ENCODE measurements around the gene RWDD1. TPM values are rescaled to one million over a fixed set of nuclear protein-coding genes. Genes with fewer than 3 reads are reported as not detected.

The RWDD1 gene
- 10 to 100 TPM; 52.2 to 52.5 TPM for total RNA-seq

GRCh38 chr6:116570856-116571682, at the start of gene RWDD1:
TSS of gene RWDD1 (plus strand) at chr6:116571504. CDS start at chr6:116571583, 79 bp downstream.
- peak; percentile 99 for DNase-seq
- no peaks in the 10 kb centered on the region for H3K9me3 Mint-ChIP-seq
- H3K4me3 Mint-ChIP-seq: peak within 1 kb of the TSS; percentile 94
- peak within 1 kb of the TSS; percentile 93 for H3K27ac Mint-ChIP-seq
- no peaks in the 10 kb centered on the region for H3K27me3 Mint-ChIP-seq
- peaks cover 11% of the 10 kb centered on the region for H3K36me3 Mint-ChIP-seq
- peaks cover 34% of the 10 kb centered on the region for H3K4me1 Mint-ChIP-seq

GRCh38 chr6:116522896-116523295, 48.4 kb upstream of the RWDD1 start:
- Mint-ChIP-seq H3K9me3 (no peaks in the 10 kb centered on the region), H3K27ac (no peak overlapping the region), H3K4me3 (no peak overlapping the region), H3K27me3 (peaks cover 5% of the 10 kb centered on the region), H3K4me1 (no peaks in the 10 kb centered on the region), H3K36me3 (no peaks in the 10 kb centered on the region)
- DNase-seq: no peak

- Mint-ChIP-seq H3K9me3 (no peaks in the 10 kb centered on the region), H3K36me3 (no peaks in the 10 kb centered on the region), H3K27me3 (peaks cover 5% of the 10 kb centered on the region), H3K27ac (no peak overlapping the region), H3K4me1 (no peaks in the 10 kb centered on the region), H3K4me3 (no peak overlapping the region)
- no peak for DNase-seq
Observed at GRCh38 chr6:116524236-116524635, 47.1 kb upstream of the RWDD1 start.

- peaks cover 16% of the 10 kb centered on the region for H3K27me3 Mint-ChIP-seq
- no peak overlapping the region for H3K4me3 Mint-ChIP-seq
- H3K9me3 Mint-ChIP-seq: no peaks in the 10 kb centered on the region
- no peak for DNase-seq
- no peak overlapping the region for H3K27ac Mint-ChIP-seq
- H3K36me3 Mint-ChIP-seq: no peaks in the 10 kb centered on the region
- no peaks in the 10 kb centered on the region for H3K4me1 Mint-ChIP-seq
Observed at GRCh38 chr6:116528133-116528532, 43.2 kb upstream of the RWDD1 start.

GRCh38 chr6:116528780-116529179, 42.5 kb upstream of the RWDD1 start:
- no peak for DNase-seq
- Mint-ChIP-seq H3K36me3 (no peaks in the 10 kb centered on the region), H3K9me3 (no peaks in the 10 kb centered on the region), H3K4me1 (no peaks in the 10 kb centered on the region), H3K4me3 (no peak overlapping the region), H3K27me3 (peaks cover 16% of the 10 kb centered on the region), H3K27ac (no peak overlapping the region)

GRCh38 chr6:116529466-116530290, 41.6 kb upstream of the RWDD1 start:
- Mint-ChIP-seq H3K27me3 (peaks cover 22% of the 10 kb centered on the region), H3K4me3 (no peak overlapping the region), H3K9me3 (no peaks in the 10 kb centered on the region), H3K36me3 (no peaks in the 10 kb centered on the region), H3K27ac (no peak overlapping the region), H3K4me1 (no peaks in the 10 kb centered on the region)
- DNase-seq: no peak

GRCh38 chr6:116530436-116530835, 40.9 kb upstream of the RWDD1 start:
- Mint-ChIP-seq H3K27ac (no peak overlapping the region), H3K4me3 (no peak overlapping the region), H3K27me3 (peaks cover 22% of the 10 kb centered on the region), H3K9me3 (no peaks in the 10 kb centered on the region), H3K36me3 (no peaks in the 10 kb centered on the region), H3K4me1 (no peaks in the 10 kb centered on the region)
- no peak for DNase-seq

- H3K9me3 Mint-ChIP-seq: no peaks in the 10 kb centered on the region
- H3K36me3 Mint-ChIP-seq: no peaks in the 10 kb centered on the region
- H3K4me3 Mint-ChIP-seq: no peak overlapping the region
- H3K4me1 Mint-ChIP-seq: no peaks in the 10 kb centered on the region
- DNase-seq: peak; percentile 41
- H3K27me3 Mint-ChIP-seq: peaks cover 22% of the 10 kb centered on the region
- H3K27ac Mint-ChIP-seq: no peak overlapping the region
Observed at GRCh38 chr6:116531675-116532570, 39.4 kb upstream of the RWDD1 start.

- H3K9me3 Mint-ChIP-seq: no peaks in the 10 kb centered on the region
- no peak overlapping the region for H3K4me3 Mint-ChIP-seq
- H3K27me3 Mint-ChIP-seq: peaks cover 22% of the 10 kb centered on the region
Observed at GRCh38 chr6:116533233-116533957, 37.9 kb upstream of the RWDD1 start.

GRCh38 chr6:116535109-116535508, 36.2 kb upstream of the RWDD1 start:
- H3K36me3 Mint-ChIP-seq: no peaks in the 10 kb centered on the region
- no peak overlapping the region for H3K27ac Mint-ChIP-seq
- no peaks in the 10 kb centered on the region for H3K9me3 Mint-ChIP-seq

More at GRCh38 chr6:116533233-116533957, 37.9 kb upstream of the RWDD1 start:
- Mint-ChIP-seq H3K4me1 (no peaks in the 10 kb centered on the region), H3K27ac (no peak overlapping the region), H3K36me3 (no peaks in the 10 kb centered on the region)
- DNase-seq: no peak

GRCh38 chr6:116536216-116536621, 35.1 kb upstream of the RWDD1 start:
- peaks cover 23% of the 10 kb centered on the region for H3K27me3 Mint-ChIP-seq
- H3K9me3 Mint-ChIP-seq: no peaks in the 10 kb centered on the region
- no peaks in the 10 kb centered on the region for H3K36me3 Mint-ChIP-seq
- no peaks in the 10 kb centered on the region for H3K4me1 Mint-ChIP-seq
- H3K4me3 Mint-ChIP-seq: no peak overlapping the region
- H3K27ac Mint-ChIP-seq: no peak overlapping the region
- DNase-seq: no peak

More at GRCh38 chr6:116535109-116535508, 36.2 kb upstream of the RWDD1 start:
- DNase-seq: no peak
- H3K4me1 Mint-ChIP-seq: no peaks in the 10 kb centered on the region
- peaks cover 19% of the 10 kb centered on the region for H3K27me3 Mint-ChIP-seq
- H3K4me3 Mint-ChIP-seq: no peak overlapping the region

- no peak for DNase-seq
- no peaks in the 10 kb centered on the region for H3K4me1 Mint-ChIP-seq
- H3K36me3 Mint-ChIP-seq: no peaks in the 10 kb centered on the region
- no peaks in the 10 kb centered on the region for H3K9me3 Mint-ChIP-seq
- no peak overlapping the region for H3K27ac Mint-ChIP-seq
- H3K4me3 Mint-ChIP-seq: no peak overlapping the region
- H3K27me3 Mint-ChIP-seq: peaks cover 19% of the 10 kb centered on the region
Observed at GRCh38 chr6:116542426-116542825, 28.9 kb upstream of the RWDD1 start.

- Mint-ChIP-seq H3K27me3 (peaks cover 19% of the 10 kb centered on the region), H3K36me3 (no peaks in the 10 kb centered on the region), H3K4me1 (no peaks in the 10 kb centered on the region), H3K4me3 (no peak overlapping the region), H3K9me3 (no peaks in the 10 kb centered on the region), H3K27ac (no peak overlapping the region)
- no peak for DNase-seq
Observed at GRCh38 chr6:116543149-116543548, 28.2 kb upstream of the RWDD1 start.

GRCh38 chr6:116545651-116546050, 25.7 kb upstream of the RWDD1 start, which contains the start of gene TRAPPC3L:
TSS of gene TRAPPC3L (minus strand) at chr6:116545684. CDS start at chr6:116545514, 170 bp downstream.
- no peaks in the 10 kb centered on the region for H3K9me3 Mint-ChIP-seq
- no peaks in the 10 kb centered on the region for H3K4me1 Mint-ChIP-seq
- no peak within 1 kb of the TSS for H3K4me3 Mint-ChIP-seq
- H3K27ac Mint-ChIP-seq: no peak within 1 kb of the TSS
- no peaks in the 10 kb centered on the region for H3K36me3 Mint-ChIP-seq
- peaks cover 8% of the 10 kb centered on the region for H3K27me3 Mint-ChIP-seq
- DNase-seq: no peak

Measured in activated naive CD8-positive, alpha-beta T cell treated with anti-CD3 and anti-CD28 coated beads for 36 hours (primary cell).